Measurements from ENCODE around the gene ARRDC2. TPM values are rescaled to one million over a fixed set of nuclear protein-coding genes. Genes with fewer than 3 reads are reported as not detected.
"Not testable (repeated sequence)": the region's sequence is repeated elsewhere in the genome, so short reads cannot be mapped to it uniquely, and the experiment has no call there.

The ARRDC2 gene
- polyA plus RNA-seq, 3 donors = 13.8 to 99.8 (median 23.9) TPM

DNA sequence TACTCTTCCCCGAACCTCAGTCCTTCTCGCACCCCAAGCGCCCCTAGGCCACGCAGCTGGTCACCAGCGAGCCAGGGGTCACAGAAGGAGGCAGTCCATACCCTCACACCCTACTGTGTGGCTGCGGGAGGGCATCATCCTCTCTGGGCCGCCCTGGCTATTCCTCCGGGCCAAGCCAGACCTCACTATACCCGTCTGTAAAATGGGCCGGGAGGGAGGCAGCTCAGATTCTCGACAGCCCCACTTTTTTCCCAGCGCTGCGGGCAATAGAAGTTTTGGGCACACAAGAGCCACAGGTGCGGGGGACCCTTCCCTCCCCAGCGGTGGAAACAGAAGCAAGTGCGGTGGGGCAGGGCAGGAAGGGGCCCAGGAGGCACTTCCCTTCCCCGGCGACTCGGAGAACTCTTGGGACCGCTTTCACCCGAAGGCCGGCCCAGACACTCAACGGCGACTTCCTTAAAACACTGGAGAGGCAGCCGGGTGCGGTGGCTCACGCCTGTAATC is 5.6 kb upstream of the ARRDC2 start:
- DNase-seq = peak; percentile 78 to 84 (median 78)
- Histone ChIP-seq H4K20me1 (ENCODE audit: insufficient read depth, low read length) (peaks cover 45% of the 10 kb centered on the region), H3K9me3 (replicated peaks in 1 of 2; ENCODE audit: control insufficient read depth in 1 of 2, insufficient read depth in 1 of 2, low read length in 2 of 2) (no peaks in the 10 kb centered on the region), H2AFZ (ENCODE audit: insufficient read depth, low read depth, low read length, poor library complexity, severe bottlenecking) (no peak overlapping the region), H3K36me3 (replicated peaks in 1 of 2; ENCODE audit: control insufficient read depth in 1 of 2, insufficient read depth in 2 of 2, low read length in 2 of 2) (peaks cover 0 to 2% of the 10 kb centered on the region in 2 donors), H3K27ac (ENCODE audit: low read depth in 1 of 2, low read length in 2 of 2) (peak overlapping the region; percentile 80 to 85), H3K4me2 (replicated peaks; ENCODE audit: extremely low read depth, low read length, poor library complexity, severe bottlenecking) (peak overlapping the region; percentile 88), H3K79me2 (ENCODE audit: insufficient read depth, low read length) (peaks cover 46% of the 10 kb centered on the region), H3K9ac (ENCODE audit: insufficient read depth, low read length, poor library complexity, severe bottlenecking) (peak overlapping the region; percentile 87), H3K4me3 (replicated peaks in 1 of 3; ENCODE audit: low read depth in 2 of 3, low read length in 3 of 3) (peak overlapping the region; percentile 83 to 87 (median 85)), H3K27me3 (ENCODE audit: control insufficient read depth in 2 of 2, insufficient read depth in 2 of 2, low read length in 2 of 2) (no peaks in the 10 kb centered on the region), H3K4me1 (ENCODE audit: control insufficient read depth in 1 of 2, insufficient read depth in 2 of 2, low read length in 2 of 2) (peaks cover 35 to 53% of the 10 kb centered on the region in 2 donors)
- intact Hi-C loops (cut with micrococcal nuclease) = loop anchor here in 1 of 2 donors (5.0 kb wide), 1 partner anchor 110 kb away; no protein-coding TSS in a partner anchor
- H3K4me3 Mint-ChIP-seq = peak overlapping the region; percentile 90 to 92
- TF ChIP-seq, protein P1, sequence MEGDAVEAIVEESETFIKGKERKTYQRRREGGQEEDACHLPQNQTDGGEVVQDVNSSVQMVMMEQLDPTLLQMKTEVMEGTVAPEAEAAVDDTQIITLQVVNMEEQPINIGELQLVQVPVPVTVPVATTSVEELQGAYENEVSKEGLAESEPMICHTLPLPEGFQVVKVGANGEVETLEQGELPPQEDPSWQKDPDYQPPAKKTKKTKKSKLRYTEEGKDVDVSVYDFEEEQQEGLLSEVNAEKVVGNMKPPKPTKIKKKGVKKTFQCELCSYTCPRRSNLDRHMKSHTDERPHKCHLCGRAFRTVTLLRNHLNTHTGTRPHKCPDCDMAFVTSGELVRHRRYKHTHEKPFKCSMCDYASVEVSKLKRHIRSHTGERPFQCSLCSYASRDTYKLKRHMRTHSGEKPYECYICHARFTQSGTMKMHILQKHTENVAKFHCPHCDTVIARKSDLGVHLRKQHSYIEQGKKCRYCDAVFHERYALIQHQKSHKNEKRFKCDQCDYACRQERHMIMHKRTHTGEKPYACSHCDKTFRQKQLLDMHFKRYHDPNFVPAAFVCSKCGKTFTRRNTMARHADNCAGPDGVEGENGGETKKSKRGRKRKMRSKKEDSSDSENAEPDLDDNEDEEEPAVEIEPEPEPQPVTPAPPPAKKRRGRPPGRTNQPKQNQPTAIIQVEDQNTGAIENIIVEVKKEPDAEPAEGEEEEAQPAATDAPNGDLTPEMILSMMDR (IDR thresholded peaks at IDR 0.05) = no peak
- peaks cover 5 to 34% of the 10 kb centered on the region in 2 donors for H3K36me3 Mint-ChIP-seq
- peaks cover 0 to 2% (median 0%) of the 10 kb centered on the region in 7 donors for H3K9me3 Mint-ChIP-seq
- peaks cover 39% of the 10 kb centered on the region for H3K4me1 Mint-ChIP-seq
- peak overlapping the region; percentile 89 to 94 (median 92) for H3K27ac Mint-ChIP-seq
- no peaks in the 10 kb centered on the region for H3K27me3 Mint-ChIP-seq (ENCODE audit: low read depth in 3 of 3)
- 7% methylated on average over 17 of the region's 27 CpGs for WGBS (ENCODE audit: insufficient coverage)

DNA sequence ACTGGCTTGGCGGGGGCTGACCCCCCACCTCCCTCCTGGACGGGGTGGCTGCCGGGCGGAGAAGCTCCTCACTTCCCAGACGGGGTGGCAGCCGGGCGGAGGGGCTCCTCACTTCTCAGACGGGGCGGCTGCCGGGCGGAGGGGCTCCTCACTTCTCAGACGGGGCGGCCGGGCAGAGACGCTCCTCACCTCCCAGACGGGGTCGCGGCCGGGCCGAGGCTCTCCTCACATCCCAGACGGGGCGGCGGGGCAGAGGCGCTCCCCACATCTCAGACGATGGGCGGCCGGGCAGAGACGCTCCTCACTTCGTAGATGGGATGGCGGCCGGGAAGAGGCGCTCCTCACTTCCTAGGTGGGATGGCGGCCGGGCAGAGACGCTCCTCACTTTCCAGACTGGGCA is 2.2 kb upstream of the ARRDC2 start:
- not testable (repeated sequence) for DNase-seq; H3K27ac ChIP-seq (ENCODE audit: low read depth in 1 of 2, low read length in 2 of 2); H3K27me3 ChIP-seq (ENCODE audit: control insufficient read depth in 2 of 2, insufficient read depth in 2 of 2, low read length in 2 of 2); H3K4me3 ChIP-seq (replicated peaks in 1 of 3; ENCODE audit: low read depth in 2 of 3, low read length in 3 of 3); H3K9ac ChIP-seq (ENCODE audit: insufficient read depth, low read length, poor library complexity, severe bottlenecking); H3K9me3 ChIP-seq (replicated peaks in 1 of 2; ENCODE audit: control insufficient read depth in 1 of 2, insufficient read depth in 1 of 2, low read length in 2 of 2); H2AFZ ChIP-seq (ENCODE audit: insufficient read depth, low read depth, low read length, poor library complexity, severe bottlenecking); H3K27ac Mint-ChIP-seq; H3K4me2 ChIP-seq (replicated peaks; ENCODE audit: extremely low read depth, low read length, poor library complexity, severe bottlenecking); H3K9me3 Mint-ChIP-seq; H3K4me3 Mint-ChIP-seq; H3K27me3 Mint-ChIP-seq (ENCODE audit: low read depth in 3 of 3)
- 100% methylated on average over 2 of the region's 35 CpGs for WGBS (ENCODE audit: insufficient coverage)
- peaks cover 64% of the 10 kb centered on the region for H3K79me2 ChIP-seq (ENCODE audit: insufficient read depth, low read length)
- H3K36me3 ChIP-seq (replicated peaks in 1 of 2; ENCODE audit: control insufficient read depth in 1 of 2, insufficient read depth in 2 of 2, low read length in 2 of 2) = peaks cover 22 to 23% of the 10 kb centered on the region in 2 donors
- peaks cover 40% of the 10 kb centered on the region for H3K4me1 Mint-ChIP-seq
- H3K4me1 ChIP-seq (ENCODE audit: control insufficient read depth in 1 of 2, insufficient read depth in 2 of 2, low read length in 2 of 2) = peaks cover 38 to 55% of the 10 kb centered on the region in 2 donors
- intact Hi-C loops (cut with micrococcal nuclease) = loop anchor here in 1 of 2 donors (5.0 kb wide), 1 partner anchor 147 kb away; the partner anchor contains the start of gene PIK3R2
- peaks cover 78% of the 10 kb centered on the region for H4K20me1 ChIP-seq (ENCODE audit: insufficient read depth, low read length)
- H3K36me3 Mint-ChIP-seq = peaks cover 24 to 57% of the 10 kb centered on the region in 2 donors

All from CD14-positive monocyte (primary cell).